ENCODE data around the gene PIGS. TPM values are rescaled to one million over a fixed set of nuclear protein-coding genes. Genes with fewer than 3 reads are reported as not detected.

PIGS gene
- total and polyA plus RNA-seq, 2 of the 4 experiments (the other 2 are of a cell fraction) = 28.7 to 78.9 TPM

DNA sequence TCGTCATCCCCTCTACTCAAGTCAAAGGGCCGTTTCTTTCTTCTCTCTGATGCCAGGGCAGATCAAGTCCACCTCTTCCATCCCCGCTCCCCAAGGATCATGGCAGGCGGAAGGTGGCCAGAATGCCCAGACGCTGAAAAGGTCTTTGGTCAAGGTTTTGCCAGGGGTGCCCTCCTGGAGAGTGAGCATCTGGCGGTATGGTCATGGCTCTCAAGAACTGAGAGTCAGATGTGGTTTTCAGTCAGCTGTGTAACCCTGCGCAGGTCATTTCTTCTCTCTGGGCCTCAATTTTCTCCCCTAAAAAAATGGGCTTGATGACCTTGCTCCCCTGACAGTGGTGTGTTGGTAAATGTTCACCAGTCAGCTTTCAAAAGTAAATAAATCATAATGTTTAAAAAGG lies 52.7 kb downstream of the PIGS start:
- no peak overlapping the region for H2BK20ac ChIP-seq (ENCODE audit: low read depth, low read length)
- H2AK9ac ChIP-seq (replicated peaks; ENCODE audit: low read depth, low read length, poor library complexity) = no peak overlapping the region
- no peak overlapping the region for H2BK5ac ChIP-seq (ENCODE audit: low read depth, low read length, poor library complexity, severe bottlenecking)
- no peaks in the 10 kb centered on the region for H3K36me3 ChIP-seq (ENCODE audit: control insufficient read depth, insufficient read depth, low read length)
- H3K4me1 ChIP-seq (ENCODE audit: control insufficient read depth, insufficient read depth, low read length) = no peaks in the 10 kb centered on the region
- H3K9ac ChIP-seq (ENCODE audit: low read depth, low read length) = no peak overlapping the region
- no peaks in the 10 kb centered on the region for H3K79me1 ChIP-seq (ENCODE audit: low read depth in 1 of 2, low read length in 2 of 2)
- BruUV-seq (replicated peaks) = no TSS peak
- H3K4me3 ChIP-seq (ENCODE audit: insufficient read depth, low read depth, low read length) = no peak overlapping the region
- H2AK5ac ChIP-seq (ENCODE audit: low read depth, low read length) = no peak overlapping the region
- no peak for TF ChIP-seq SMC3 (IDR thresholded peaks at IDR 0.05; ENCODE audit: low read depth, low read length)
- TF ChIP-seq, protein P1, sequence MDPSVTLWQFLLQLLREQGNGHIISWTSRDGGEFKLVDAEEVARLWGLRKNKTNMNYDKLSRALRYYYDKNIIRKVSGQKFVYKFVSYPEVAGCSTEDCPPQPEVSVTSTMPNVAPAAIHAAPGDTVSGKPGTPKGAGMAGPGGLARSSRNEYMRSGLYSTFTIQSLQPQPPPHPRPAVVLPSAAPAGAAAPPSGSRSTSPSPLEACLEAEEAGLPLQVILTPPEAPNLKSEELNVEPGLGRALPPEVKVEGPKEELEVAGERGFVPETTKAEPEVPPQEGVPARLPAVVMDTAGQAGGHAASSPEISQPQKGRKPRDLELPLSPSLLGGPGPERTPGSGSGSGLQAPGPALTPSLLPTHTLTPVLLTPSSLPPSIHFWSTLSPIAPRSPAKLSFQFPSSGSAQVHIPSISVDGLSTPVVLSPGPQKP (IDR thresholded peaks at IDR 0.05; ENCODE audit: borderline replicate concordance, low read depth, low read length) = no peak
- TF ChIP-seq RFX5 (IDR thresholded peaks at IDR 0.05; ENCODE audit: low read depth, low read length) = no peak
- no peak for TF ChIP-seq MAZ (IDR thresholded peaks at IDR 0.05; ENCODE audit: borderline replicate concordance, low read depth, low read length)
- ATAC-seq (ENCODE audit: low read depth) (no peak), DNase-seq (no peak)
- dilution Hi-C loops (cut with HindIII; ENCODE audit: low sequenced_read_pairs, unreplicated experiment) (no loop called here), intact Hi-C loops (cut with micrococcal nuclease) (no loop called here), in situ Hi-C loops (cut with MboI; ENCODE audit: low sequenced_read_pairs) (no loop called here)
- peaks cover 44% of the 10 kb centered on the region for H3K27me3 ChIP-seq (ENCODE audit: control insufficient read depth, insufficient read depth, low read length)
- no peak overlapping the region for H4K5ac ChIP-seq (ENCODE audit: low read depth, low read length)
- no peaks in the 10 kb centered on the region for H3K9me3 ChIP-seq (ENCODE audit: control insufficient read depth, insufficient read depth, low read length)
- H4K91ac ChIP-seq (ENCODE audit: insufficient read depth, low read depth, low read length) = no peak overlapping the region
- H4K8ac ChIP-seq (ENCODE audit: low read depth in 2 of 2, low read length in 2 of 2) = no peak overlapping the region
- H2BK15ac ChIP-seq (ENCODE audit: low read depth, low read length) = no peak overlapping the region
- H3K4ac ChIP-seq (ENCODE audit: low read depth, low read length) = no peak overlapping the region
- no peaks in the 10 kb centered on the region; the same call in 1 of the 2 replicates for H4K20me1 ChIP-seq (ENCODE audit: insufficient read depth, low read length)
- H3K9me1 ChIP-seq (ENCODE audit: insufficient read depth, low read length) = no peaks in the 10 kb centered on the region
- H3K4me2 ChIP-seq (ENCODE audit: low read depth, low read length) = no peak overlapping the region
- no peak overlapping the region for H3K23ac ChIP-seq (ENCODE audit: low read depth, low read length)
- POLR2A ChIA-PET (ENCODE audit: unreplicated experiment) = no interaction called here
- no peak overlapping the region for H3K14ac ChIP-seq (replicated peaks; ENCODE audit: low read depth, low read length)
- no CpG with 5 or more reads among the region's 7 CpGs for WGBS, 2 experiments (ENCODE audit: extremely low coverage in 2 of 2, insufficient read length in 1 of 2)
- CTCF ChIA-PET = no interaction called here
- no peak overlapping the region for H2AFZ ChIP-seq (replicated peaks; ENCODE audit: low read length, poor library complexity)
- H2BK120ac ChIP-seq (ENCODE audit: low read depth, low read length) = no peak overlapping the region
- H3K56ac ChIP-seq (ENCODE audit: extremely low read depth, insufficient read depth, low read length) = no peak overlapping the region
- H3K27ac ChIP-seq (ENCODE audit: insufficient read depth, low read length) = no peak overlapping the region
- no peak overlapping the region for H3K18ac ChIP-seq (ENCODE audit: low read depth, low read length)

Data from IMR-90 (cell line).